Right lobe of liver (tissue), 6 donors: ENCODE measurements around the gene PAX2. TPM values are rescaled to one million over a fixed set of nuclear protein-coding genes. Genes with fewer than 3 reads are reported as not detected.

Experiments used
- ATAC-seq, 4 donors: fragments of 200-7000 bp; cut with Tn5 transposase; one replicate each; pipeline ENCODE4 v1.9.1; 2020; ENCODE audit warnings: mild to moderate bottlenecking in 4 of 4, moderate library complexity in 4 of 4
- DNase-seq, 3 donors: peaks; one replicate each; pipeline ENCODE4 v3.0.0-alpha.2; 2020
- H3K27ac ChIP-seq, 3 donors: fragments of 200-600 bp; one replicate each; pipeline ENCODE4 v1.8.0; 2022
- H3K27me3 ChIP-seq, 2 donors: fragments of 200-600 bp; one replicate each; pipeline ENCODE4 v1.8.0; 2022
- H3K36me3 ChIP-seq, 4 donors: fragments of 200-600 bp; sonication (generic) in 1 of 4; one replicate each; pipeline versions ENCODE4 v1.5.1 to v1.8.0; 2017 to 2022; ENCODE audit warnings: control low read depth in 1 of 4
- H3K4me1 ChIP-seq, 4 donors: fragments of 200-600 bp; sonication (generic) in 1 of 4; one replicate each; pipeline versions ENCODE4 v1.5.1 to v1.8.0; 2017 to 2022; ENCODE audit warnings: control low read depth in 1 of 4
- H3K4me3 ChIP-seq, 3 donors: fragments of 200-600 bp; one replicate each; pipeline ENCODE4 v1.8.0; 2022
- H3K9me3 ChIP-seq, 4 donors: fragments of 200-600 bp; sonication (generic) in 1 of 4; one replicate each; pipeline versions ENCODE4 v1.5.1 to v1.8.0; 2017 to 2022; ENCODE audit warnings: control low read depth in 1 of 4
- CTCF ChIP-seq, 4 donors: fragments of 200-600 bp in 3 of 4; fragments of 450-650 bp in 1 of 4; IDR thresholded peaks; one replicate each; pipeline versions ENCODE4 v1.5.1 to v1.8.0; 2016 to 2022; ENCODE audit warnings: antibody characterized with exemption in 4 of 4, mild to moderate bottlenecking in 2 of 4
- POLR2A ChIP-seq: fragments of 450-650 bp; IDR thresholded peaks from one replicate; pipeline ENCODE4 v1.6.1; 2017; ENCODE audit warnings: antibody characterized with exemption, mild to moderate bottlenecking
- WGBS: methylation state at CpG from one replicate; pipeline ENCODE4 v1.1.6; 2018; ENCODE audit warnings: low coverage, low lambda C conversion rate; ENCODE audit not compliant: insufficient coverage; ENCODE audit errors: missing lambda C conversion rate; 5-methylcytosine and 5-hydroxymethylcytosine counted together
- intact Hi-C, 2 donors: fragments of 100-400 bp; cut with DNase I; formaldehyde crosslinking; loops; one replicate each; pipeline versions ENCODE4 v1.11.2 to v1.14.1; 2022
- total RNA-seq, 6 experiments: library from RNA; depleted of rRNA in 2 of 6; stranded (reverse); fragments of >200 nt in 2 of 6; fragmentation: NEBNext Ultra II Directional in 3 of 6; extraction: Animal tissue kit (Norgen Biotek cat#: 25700) in 3 of 6; gene quantifications; one replicate each; pipeline versions ENCODE4 v1.1.0 to v1.2.4, GENCODE V29; 2016 to 2023
- donor health status: DM: no; HTN: yes; CAD: no.
- donor health status: DM: no; HTN: no; CAD: no.
- donor health status: DM: no; HTN: no; CAD: no.
- donor health status: DM: no; HTN: yes; CAD: no.
- donor health status: DM: no; HTN: yes; CAD: no.

Gene PAX2
- total RNA-seq, 6 experiments from 2014 or later = 0.24 TPM; not detected in 5

GRCh38 chr10:100766693-100767421, 21.5 kb downstream of the PAX2 start:
- DNase-seq = no peak
- Histone ChIP-seq H3K4me1 (peaks cover 0 to 7% (median 2%) of the 10 kb centered on the region in 4 donors), H3K27ac (no peak overlapping the region), H3K27me3 (no peaks in the 10 kb centered on the region), H3K9me3 (no peaks in the 10 kb centered on the region), H3K36me3 (no peaks in the 10 kb centered on the region), H3K4me3 (no peak overlapping the region)
- intact Hi-C loops = no loop called here
- ATAC-seq = no peak
- 28% methylated on average over 5 of the region's 10 CpGs for WGBS
- TF ChIP-seq POLR2A (no peak), CTCF (IDR thresholded peaks at IDR 0.05) (no peak)

- Histone ChIP-seq H3K4me3 (no peak overlapping the region), H3K9me3 (no peaks in the 10 kb centered on the region), H3K27me3 (no peaks in the 10 kb centered on the region), H3K36me3 (no peaks in the 10 kb centered on the region), H3K4me1 (peaks cover 0 to 7% (median 2%) of the 10 kb centered on the region in 4 donors), H3K27ac (no peak overlapping the region)
- ATAC-seq (no peak), DNase-seq (no peak)
- intact Hi-C loops = no loop called here
- TF ChIP-seq POLR2A (no peak), CTCF (IDR thresholded peaks at IDR 0.05) (no peak)
- 59% methylated on average over 4 of the region's 5 CpGs for WGBS
Measured at GRCh38 chr10:100767422-100767775, 22.0 kb downstream of the PAX2 start.

DNA sequence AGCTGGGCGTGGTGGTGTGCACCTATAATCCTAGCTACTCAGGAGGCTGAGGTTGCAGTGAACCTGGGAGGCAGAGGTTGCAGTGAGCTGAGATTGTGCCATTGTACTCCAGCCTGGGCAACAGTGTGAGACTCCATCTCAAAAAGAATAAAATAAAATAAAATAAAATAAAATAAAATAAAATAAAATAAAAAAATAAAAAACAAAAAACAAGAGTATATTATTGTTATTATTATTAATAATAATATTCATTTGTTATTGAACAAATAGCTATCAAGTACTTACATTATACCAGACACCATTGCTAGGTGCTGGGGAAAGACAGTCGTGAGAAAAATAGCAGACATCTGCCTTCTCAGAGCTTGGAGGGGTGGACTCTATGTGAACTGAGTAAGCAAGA, 24.1 kb downstream of the PAX2 start:
- DNase-seq (no peak), ATAC-seq (no peak)
- no peak for TF ChIP-seq POLR2A

GRCh38 chr10:100773646-100774045, 28.3 kb downstream of the PAX2 start:
- Histone ChIP-seq H3K4me1 (no peaks in the 10 kb centered on the region), H3K27me3 (no peaks in the 10 kb centered on the region), H3K36me3 (no peaks in the 10 kb centered on the region), H3K4me3 (no peak overlapping the region), H3K27ac (no peak overlapping the region), H3K9me3 (no peaks in the 10 kb centered on the region)
- TF ChIP-seq CTCF (IDR thresholded peaks at IDR 0.05) (no peak), POLR2A (no peak)
- intact Hi-C loops = no loop called here
- DNase-seq (no peak), ATAC-seq (no peak)
- 51% methylated on average over 4 of the region's 4 CpGs for WGBS

More for the DNA sequence above, 24.1 kb downstream of the PAX2 start:
- Histone ChIP-seq H3K27me3 (no peaks in the 10 kb centered on the region), H3K36me3 (no peaks in the 10 kb centered on the region), H3K27ac (no peak overlapping the region), H3K4me3 (no peak overlapping the region), H3K4me1 (no peaks in the 10 kb centered on the region), H3K9me3 (no peaks in the 10 kb centered on the region)
- 74% methylated on average over 2 of the region's 2 CpGs for WGBS
- intact Hi-C loops = no loop called here

DNA sequence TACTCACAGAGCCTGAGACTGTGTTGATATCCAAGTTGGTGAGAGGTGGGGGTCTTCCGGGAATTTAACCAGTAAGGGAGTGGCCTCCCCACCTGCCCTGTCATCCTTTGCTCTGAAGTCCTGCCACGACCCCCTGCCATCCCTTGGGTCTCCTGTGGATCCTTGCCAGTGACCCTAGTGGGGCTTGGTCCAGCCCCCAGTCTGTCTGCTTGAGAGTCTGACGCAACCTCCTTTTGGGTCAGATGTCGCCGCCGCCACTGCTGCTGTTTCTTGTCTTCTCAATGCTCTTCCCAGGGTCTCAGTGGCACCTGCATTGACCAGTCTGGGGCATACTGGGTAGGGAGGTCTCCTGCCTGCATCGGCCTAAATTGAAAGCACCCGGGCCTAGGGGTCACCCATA, 28.8 kb downstream of the PAX2 start:
- DNase-seq = no peak
- no peak for ATAC-seq
- 61% methylated on average over 8 of the region's 8 CpGs for WGBS
- Histone ChIP-seq H3K4me3 (no peak overlapping the region), H3K27me3 (no peaks in the 10 kb centered on the region), H3K27ac (no peak overlapping the region), H3K9me3 (no peaks in the 10 kb centered on the region), H3K36me3 (no peaks in the 10 kb centered on the region), H3K4me1 (no peaks in the 10 kb centered on the region)
- intact Hi-C loops = no loop called here
- no peak for TF ChIP-seq POLR2A
